UCSD-AML1 (cell line): ENCODE results near the gene CNIH1.
"Not testable (repeated sequence)": the region's sequence is repeated elsewhere in the genome, so short reads cannot be mapped to it uniquely, and the experiment has no call there.

Experiments
- DNase-seq: peaks from one replicate; lab custom pipeline; 2025; ENCODE audit not compliant: unreplicated experiment; lab: John Stamatoyannopoulos, UW

The CNIH1 gene

DNA sequence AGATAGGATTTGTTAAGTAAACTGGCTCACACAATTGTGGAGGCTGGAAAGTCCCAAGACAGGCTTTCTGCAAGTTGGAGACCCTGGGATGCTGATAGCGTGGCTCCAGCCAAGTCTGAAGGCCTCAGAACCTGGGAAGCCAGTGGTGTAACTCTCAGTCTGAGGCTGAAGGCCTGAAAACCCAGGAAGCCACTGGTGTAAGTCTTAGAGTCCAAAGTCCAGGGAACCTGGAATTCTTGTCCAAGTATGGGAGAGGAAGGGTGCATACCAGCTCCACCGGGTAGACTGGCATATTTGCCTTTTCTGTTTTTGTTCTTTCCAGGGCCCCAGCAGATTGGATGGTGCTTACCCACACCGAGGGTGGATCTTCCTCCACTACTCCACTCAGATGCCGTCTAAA lies 29.5 kb upstream of the CNIH1 start:
- DNase-seq, result no peak

DNA sequence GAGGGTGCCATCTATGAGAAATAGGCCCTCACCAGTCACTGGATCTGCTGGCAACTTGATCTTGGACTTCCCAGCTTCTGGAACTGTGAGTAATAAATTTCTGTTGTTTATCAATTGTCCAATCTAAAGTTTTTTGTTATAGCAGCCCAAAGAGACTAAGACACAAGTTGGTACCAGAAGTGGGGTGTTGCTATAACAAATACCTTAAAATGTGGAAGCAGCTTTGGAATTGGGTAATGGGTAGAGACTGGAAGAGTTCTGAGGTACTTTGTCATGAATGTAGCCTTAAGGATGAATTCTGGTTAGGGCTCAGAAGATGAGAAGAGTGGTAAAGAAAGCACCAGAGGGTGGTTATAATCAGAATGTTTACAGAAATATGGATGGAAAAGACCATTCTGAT lies 26.1 kb upstream of the CNIH1 start:
- DNase-seq, result no peak

DNA sequence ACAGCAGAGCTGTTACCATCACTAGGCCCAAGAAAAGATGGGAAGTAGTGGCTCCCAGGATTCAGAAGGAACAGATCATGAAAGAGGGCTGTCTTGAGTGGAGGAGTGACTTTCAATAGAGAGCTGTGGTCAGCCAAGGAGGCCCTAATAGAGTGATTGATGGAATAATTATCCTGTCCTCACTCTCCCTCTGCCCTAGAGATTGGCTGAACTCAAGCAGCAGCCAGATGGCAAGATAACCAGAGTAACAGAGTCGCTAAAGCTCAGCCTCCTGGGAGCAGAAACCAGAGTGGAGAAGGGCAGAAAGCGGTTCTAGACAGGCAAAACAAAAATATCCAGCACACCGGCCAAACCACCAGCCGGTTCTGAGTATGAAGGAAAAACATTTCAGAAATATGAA lies 24.5 kb upstream of the CNIH1 start:
- no peak for DNase-seq

- DNase-seq, result no peak
Observed at GRCh38 chr14:54462048-54462447, 20.9 kb upstream of the CNIH1 start.

DNA sequence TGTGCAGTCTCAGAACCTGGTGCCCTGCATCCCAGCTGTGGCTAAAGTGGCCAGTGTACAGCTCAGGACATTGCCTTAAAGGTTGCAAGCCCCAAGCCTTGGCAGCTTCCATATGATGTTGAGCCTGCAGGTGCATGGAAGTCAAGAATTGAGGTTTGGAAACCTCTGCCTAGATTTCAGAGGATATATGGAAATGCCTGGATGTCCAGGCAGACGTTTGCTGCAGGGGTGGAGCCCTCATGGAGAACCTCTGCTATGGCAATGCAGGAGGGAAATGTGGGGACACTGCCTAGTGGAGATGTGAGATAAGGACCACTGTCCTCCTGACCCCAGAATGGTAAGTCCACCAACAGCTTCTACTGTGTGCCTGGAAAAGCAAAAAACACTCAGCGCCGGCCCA lies 17.9 kb upstream of the CNIH1 start:
- no peak for DNase-seq

DNA sequence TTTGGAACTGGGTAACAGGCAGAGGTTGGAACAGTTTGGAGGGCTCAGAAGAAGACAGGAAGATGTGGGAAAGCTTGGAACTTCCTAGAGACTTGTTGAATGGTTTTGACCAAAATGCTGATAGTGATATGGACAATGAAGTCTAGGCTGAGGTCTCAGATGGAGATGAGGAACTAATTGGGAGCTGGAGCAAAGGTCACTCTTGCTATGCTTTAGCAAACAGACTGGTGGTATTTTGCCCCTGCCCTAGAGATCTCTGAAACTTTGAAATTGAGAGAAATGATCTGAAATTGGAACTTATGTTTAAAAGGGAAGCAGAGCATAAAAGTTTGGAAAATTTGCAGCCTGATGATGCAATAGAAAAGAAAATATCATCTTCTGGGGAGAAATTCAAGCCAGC lies 17.4 kb upstream of the CNIH1 start:
- DNase-seq, result not testable (repeated sequence)

- no peak for DNase-seq
Observed at GRCh38 chr14:54457609-54457996, 16.4 kb upstream of the CNIH1 start.

GRCh38 chr14:54456820-54457608 lies 15.8 kb upstream of the CNIH1 start:
- DNase-seq, result not testable (repeated sequence)

DNA sequence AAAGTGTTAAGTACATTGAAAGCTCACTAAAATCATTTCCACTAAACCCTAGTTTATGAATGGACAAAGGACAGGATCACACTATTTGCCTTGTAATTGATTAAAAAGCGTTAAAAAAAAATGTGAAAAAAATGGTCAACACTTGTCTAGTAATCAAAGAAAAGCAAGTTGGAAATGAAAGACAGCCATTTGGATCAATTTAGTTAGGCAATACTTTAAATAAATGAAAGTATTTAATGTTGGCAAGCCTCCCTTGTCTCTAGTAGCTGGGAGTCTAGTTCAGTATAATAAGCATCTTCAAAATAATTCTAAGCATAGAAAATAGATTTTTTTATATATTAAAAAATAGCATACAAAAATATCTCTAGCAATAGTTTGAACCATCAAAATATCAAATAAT lies 14.2 kb upstream of the CNIH1 start:
- DNase-seq, result no peak

DNA sequence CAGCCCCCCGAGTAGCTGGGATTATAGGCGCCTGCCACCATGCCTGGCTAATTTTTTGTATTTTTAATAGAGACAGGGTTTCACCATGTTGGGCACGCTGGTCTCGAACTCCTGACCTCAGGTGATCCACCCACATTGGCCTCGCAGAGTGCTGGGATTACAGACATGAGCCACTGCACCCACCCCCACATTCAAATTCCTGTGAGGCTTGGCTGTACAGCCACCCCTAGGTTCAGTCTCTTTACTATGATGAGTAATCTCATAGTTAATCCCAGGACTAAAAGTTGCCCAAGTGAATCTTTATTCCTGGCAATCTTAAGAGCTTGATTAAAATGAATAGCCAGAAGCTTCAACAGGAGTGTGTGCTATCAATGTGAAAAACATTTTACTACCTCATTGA lies 12.8 kb upstream of the CNIH1 start:
- DNase-seq, result not testable (repeated sequence)

DNA sequence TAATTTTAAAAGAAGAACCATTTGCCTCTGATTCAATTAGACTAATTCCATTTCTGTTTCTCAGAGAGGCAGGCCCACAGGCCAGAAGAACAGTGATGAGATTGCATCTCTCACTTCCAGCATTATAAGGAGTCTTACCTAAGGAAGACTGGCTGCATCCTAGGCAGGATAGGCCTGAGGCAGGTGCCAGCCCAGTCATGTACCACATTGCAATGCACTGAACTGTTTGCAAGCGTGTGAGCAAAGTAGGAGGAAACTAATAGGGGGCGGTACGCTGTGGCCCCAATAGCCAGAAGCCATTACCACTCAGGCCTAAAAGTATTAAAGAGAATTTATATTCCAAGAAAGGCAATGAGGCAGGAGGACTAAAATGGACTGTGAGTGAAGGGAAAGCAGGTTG lies 12.1 kb upstream of the CNIH1 start:
- DNase-seq, result no peak

DNA sequence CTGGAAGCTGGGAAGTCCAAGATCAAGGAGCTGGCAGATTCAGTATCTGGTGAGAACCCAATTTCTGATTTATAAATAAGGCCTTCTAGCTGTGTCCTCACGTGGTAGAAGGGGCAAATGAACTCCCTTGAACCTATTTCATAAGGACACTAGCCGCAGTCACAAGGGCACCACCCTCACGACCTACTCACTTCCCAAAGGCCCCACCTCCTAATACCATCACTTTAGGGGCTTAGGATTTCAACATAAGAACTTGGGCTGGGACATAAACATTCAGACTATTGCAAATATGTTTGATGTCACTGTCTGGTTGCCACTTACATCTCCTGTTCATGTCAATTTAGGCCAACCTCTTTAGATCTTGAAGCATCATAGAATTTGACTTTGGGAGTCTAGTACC lies 10.8 kb upstream of the CNIH1 start:
- DNase-seq, result no peak

- DNase-seq, result no peak
Observed at GRCh38 chr14:54451121-54451601, 10.0 kb upstream of the CNIH1 start.

GRCh38 chr14:54450535-54450934 lies 9.4 kb upstream of the CNIH1 start:
- DNase-seq, result no peak

GRCh38 chr14:54447231-54447692 lies 6.1 kb upstream of the CNIH1 start:
- DNase-seq, result no peak

GRCh38 chr14:54446161-54446693 lies 5.1 kb upstream of the CNIH1 start:
- no peak for DNase-seq

DNA sequence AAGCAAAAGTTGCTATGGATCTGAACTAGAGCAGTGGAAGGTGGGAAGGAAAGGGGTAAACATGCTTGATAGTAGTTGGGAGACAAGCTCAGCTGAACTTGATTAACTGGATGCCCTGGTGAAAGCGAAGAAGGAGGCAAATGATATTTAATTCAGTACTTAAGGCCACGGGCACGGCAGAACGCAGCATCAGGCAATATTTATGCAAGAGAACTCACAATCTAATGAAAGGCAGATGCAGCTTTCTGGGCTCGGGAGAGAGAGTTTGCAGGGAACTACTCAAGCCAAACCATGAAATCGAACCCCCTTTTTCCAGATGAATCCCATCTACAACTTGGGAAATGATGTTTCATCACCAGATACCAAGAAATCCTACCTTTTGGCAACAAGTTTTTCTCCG lies 3.5 kb upstream of the CNIH1 start:
- no peak for DNase-seq

- no peak for DNase-seq
Observed at GRCh38 chr14:54443981-54444380, 2.8 kb upstream of the CNIH1 start.

- not testable (repeated sequence) for DNase-seq
Observed at GRCh38 chr14:54442961-54443360, 1.8 kb upstream of the CNIH1 start.

DNA sequence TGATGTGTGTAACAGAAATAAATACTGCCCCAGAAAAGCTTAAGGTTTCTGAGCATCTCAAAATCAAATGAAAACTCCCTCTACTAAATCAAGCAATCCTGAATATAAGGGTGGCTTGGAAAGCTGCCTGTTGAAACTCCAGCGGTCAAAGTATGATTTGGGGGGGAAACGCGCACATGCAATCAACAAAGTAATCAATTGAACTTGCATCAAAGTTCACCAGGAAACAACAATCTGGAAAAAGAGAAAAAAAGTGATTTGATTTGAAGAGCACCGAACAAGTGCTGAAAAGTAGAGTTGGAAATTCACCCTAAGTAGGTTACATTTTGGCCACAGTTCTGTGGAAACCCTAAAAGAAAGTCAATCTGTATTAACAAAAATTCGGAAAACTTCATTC lies 700 bp downstream of the CNIH1 start:
- no peak for DNase-seq

DNA sequence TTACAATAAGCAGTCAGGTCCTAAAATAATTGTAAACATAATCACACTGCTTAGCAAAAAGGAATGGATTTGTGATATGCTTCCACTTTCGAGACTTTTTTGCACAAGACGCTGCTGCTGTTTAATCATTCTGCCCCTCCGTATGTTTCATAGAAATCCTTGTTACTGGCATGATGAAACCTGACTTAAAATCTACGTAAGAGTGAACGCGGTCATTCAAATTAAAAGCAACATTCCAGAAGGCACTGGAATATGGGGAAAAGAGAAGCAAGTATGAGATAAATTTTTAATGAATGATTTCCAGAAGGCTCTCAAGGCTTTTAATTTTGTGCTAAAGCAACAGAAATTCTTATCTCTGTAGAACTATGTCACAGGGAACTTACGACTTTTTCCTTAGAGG lies 1.1 kb downstream of the CNIH1 start:
- no peak for DNase-seq

- DNase-seq, result no peak
Observed at GRCh38 chr14:54438703-54439102, 2.5 kb downstream of the CNIH1 start.

DNA sequence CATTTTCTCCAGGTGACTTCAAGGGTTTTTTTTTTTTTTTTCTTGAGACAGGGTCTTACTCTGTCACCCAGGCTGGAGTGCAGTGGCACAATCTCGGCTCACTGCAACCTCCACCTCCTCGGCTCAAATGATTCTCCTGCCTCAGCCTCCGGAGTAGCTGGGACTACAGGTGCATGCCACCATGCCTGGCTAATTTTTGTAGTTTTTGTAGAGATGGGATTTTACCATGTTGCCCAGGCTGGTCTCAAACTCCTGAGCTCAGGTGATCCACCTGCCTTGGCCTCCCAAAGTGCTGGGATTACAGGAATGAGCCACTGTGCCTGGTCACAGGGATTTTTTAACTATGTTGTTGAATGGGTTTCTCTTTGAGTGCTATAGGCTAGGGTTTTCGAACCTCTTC lies 3.2 kb downstream of the CNIH1 start:
- DNase-seq, result not testable (repeated sequence)
